Neuron (in vitro differentiated cells): ENCODE data around the gene SLC4A4.

ENCODE experiments used
- H2AFZ ChIP-seq: one replicate; pipeline ENCODE4 v1.6.1; 2013; ENCODE audit warnings: low read depth, mild to moderate bottlenecking, inconsistent platforms, low read length, moderate library complexity
- H3K27me3 ChIP-seq: one replicate; pipeline ENCODE4 v1.6.1; 2013; ENCODE audit warnings: low read length; ENCODE audit not compliant: insufficient read depth
- H3K36me3 ChIP-seq: one replicate; pipeline ENCODE4 v1.6.1; 2013; ENCODE audit warnings: low read length; ENCODE audit not compliant: insufficient read depth
- H3K4me1 ChIP-seq: one replicate; pipeline ENCODE4 v1.6.1; 2013; ENCODE audit warnings: low read length; ENCODE audit not compliant: insufficient read depth
- H3K4me3 ChIP-seq: 2 replicates; pipeline ENCODE4 v1.5.1; 2013; ENCODE audit warnings: mild to moderate bottlenecking, low read length, moderate library complexity
- H3K9me3 ChIP-seq: one replicate; pipeline ENCODE4 v1.6.1; 2013; ENCODE audit warnings: low read length

SLC4A4 gene

DNA sequence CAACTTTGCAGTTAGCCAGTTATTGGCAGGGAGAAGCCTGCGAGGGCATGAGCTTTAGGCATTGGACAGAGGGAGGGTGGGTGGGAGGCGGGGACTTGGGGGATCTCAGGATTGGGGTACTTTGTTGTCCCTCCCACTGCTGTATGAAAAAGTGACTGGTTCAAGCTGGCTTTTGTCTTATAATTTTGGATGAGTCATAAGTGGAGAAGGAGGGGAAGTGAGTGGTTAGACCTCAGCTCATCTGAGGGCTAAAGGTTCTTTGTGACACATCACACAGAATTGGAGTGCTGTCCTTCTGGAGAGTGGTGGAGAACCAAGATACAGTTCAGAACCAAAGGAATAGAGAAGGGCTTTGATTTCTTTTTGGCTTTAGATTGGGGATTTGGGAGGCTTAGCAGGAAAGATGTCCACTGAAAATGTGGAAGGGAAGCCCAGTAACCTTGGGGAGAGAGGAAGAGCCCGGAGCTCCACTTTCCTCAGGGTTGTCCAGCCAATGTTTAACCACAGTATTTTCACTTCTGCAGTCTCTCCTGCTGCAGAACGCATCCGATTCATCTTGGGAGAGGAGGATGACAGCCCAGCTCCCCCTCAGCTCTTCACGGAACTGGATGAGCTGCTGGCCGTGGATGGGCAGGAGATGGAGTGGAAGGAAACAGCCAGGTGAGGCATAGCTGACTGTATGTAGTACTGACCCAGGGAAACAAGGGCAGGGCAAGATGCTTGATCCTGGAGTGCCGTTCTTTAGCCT lies at the start of gene SLC4A4:
SLC4A4 (plus strand) TSS at position 175 of the 748 bp plus-strand sequence.
- Histone ChIP-seq H3K4me3 (no peak within 1 kb of the TSS), H3K36me3 (no peaks in the 10 kb centered on the region), H3K27me3 (no peaks in the 10 kb centered on the region), H3K4me1 (no peaks in the 10 kb centered on the region), H3K9me3 (no peaks in the 10 kb centered on the region), H2AFZ (no peak within 1 kb of the TSS)

GRCh38 chr4:71290074-71290473 lies 48.7 kb upstream of the SLC4A4 start:
- no peak overlapping the region for H3K4me3 ChIP-seq
- H3K27me3 ChIP-seq, result no peaks in the 10 kb centered on the region
- H3K4me1 ChIP-seq, result no peaks in the 10 kb centered on the region
- no peak overlapping the region for H2AFZ ChIP-seq
- H3K9me3 ChIP-seq, result no peaks in the 10 kb centered on the region
- no peaks in the 10 kb centered on the region for H3K36me3 ChIP-seq

GRCh38 chr4:71290476-71290875 lies 48.3 kb upstream of the SLC4A4 start:
- Histone ChIP-seq H3K36me3 (no peaks in the 10 kb centered on the region), H3K9me3 (no peaks in the 10 kb centered on the region), H3K4me1 (no peaks in the 10 kb centered on the region), H3K4me3 (no peak overlapping the region), H3K27me3 (no peaks in the 10 kb centered on the region), H2AFZ (no peak overlapping the region)

DNA sequence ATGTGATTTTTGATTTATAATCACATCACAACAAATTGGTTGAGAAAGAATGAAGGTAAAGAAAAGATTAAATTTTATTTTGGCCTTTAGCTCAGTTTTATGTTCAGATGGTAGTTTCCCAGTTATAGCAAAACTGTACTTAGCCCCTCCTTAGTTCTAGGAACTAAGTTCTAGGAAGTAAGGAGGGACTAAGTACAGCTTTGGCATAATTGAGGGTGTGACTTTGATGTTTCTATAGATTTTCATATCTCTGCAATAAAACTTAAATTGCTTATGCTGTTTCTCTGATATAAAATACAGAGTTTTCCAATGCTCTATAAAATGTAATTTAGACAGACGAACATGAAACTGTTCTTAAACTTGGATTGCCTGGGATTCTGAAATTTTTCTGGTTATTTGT lies 46.6 kb upstream of the SLC4A4 start:
- Histone ChIP-seq H3K27me3 (no peaks in the 10 kb centered on the region), H2AFZ (no peak overlapping the region), H3K36me3 (no peaks in the 10 kb centered on the region), H3K9me3 (no peaks in the 10 kb centered on the region), H3K4me3 (no peak overlapping the region), H3K4me1 (no peaks in the 10 kb centered on the region)

DNA sequence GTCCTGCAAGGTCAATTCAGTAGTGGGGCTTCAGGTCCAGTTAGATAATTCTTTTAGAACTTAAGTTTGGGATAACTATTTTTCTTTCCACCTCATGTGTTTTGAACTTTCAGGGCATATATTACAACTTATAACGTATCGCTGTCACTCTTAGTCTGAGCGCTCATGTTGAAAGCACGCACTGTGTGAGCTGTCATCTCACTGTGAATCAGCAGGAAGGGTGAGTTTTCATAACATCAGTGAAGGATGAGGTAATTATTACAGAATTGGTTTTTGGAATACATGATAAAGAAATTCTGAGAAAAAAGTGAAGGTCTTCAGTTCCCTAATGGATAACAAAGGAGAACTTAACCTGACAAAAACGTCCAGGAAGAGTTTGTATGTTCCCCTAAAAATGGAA lies 45.1 kb upstream of the SLC4A4 start:
- H3K27me3 ChIP-seq, result no peaks in the 10 kb centered on the region
- no peaks in the 10 kb centered on the region for H3K4me1 ChIP-seq
- no peaks in the 10 kb centered on the region for H3K36me3 ChIP-seq
- H3K9me3 ChIP-seq, result no peaks in the 10 kb centered on the region
- H3K4me3 ChIP-seq, result no peak overlapping the region
- H2AFZ ChIP-seq, result no peak overlapping the region

DNA sequence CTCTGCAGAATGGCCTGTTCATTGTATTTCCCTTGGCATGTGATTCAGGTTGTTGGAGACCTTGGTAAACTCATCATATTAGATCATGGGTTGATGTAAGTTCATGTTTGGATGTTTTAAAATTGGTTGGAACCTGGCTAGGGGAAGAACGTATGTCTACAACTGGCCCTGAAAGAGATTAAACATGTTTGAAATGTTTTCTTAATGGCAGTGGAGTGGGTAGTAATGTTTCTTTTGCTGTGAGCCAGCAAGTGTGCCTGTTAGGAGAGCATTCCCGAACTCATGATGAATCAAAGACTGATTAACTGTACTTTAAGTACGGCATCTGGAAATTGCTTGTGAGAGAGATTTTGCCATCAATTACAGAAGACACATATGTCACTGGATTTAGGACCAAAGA lies 44.5 kb upstream of the SLC4A4 start:
- Histone ChIP-seq H3K27me3 (no peaks in the 10 kb centered on the region), H3K4me1 (no peaks in the 10 kb centered on the region)

GRCh38 chr4:71296945-71297344 lies 41.9 kb upstream of the SLC4A4 start:
- Histone ChIP-seq H3K4me3 (no peak overlapping the region), H3K27me3 (no peaks in the 10 kb centered on the region), H3K4me1 (no peaks in the 10 kb centered on the region), H2AFZ (no peak overlapping the region), H3K9me3 (no peaks in the 10 kb centered on the region), H3K36me3 (no peaks in the 10 kb centered on the region)

More for the DNA sequence above, 44.5 kb upstream of the SLC4A4 start:
- Histone ChIP-seq H3K9me3 (no peaks in the 10 kb centered on the region), H3K4me3 (no peak overlapping the region), H2AFZ (no peak overlapping the region), H3K36me3 (no peaks in the 10 kb centered on the region)

GRCh38 chr4:71300362-71300761 lies 38.5 kb upstream of the SLC4A4 start:
- no peaks in the 10 kb centered on the region for H3K27me3 ChIP-seq
- no peaks in the 10 kb centered on the region for H3K9me3 ChIP-seq
- no peak overlapping the region for H3K4me3 ChIP-seq
- H3K36me3 ChIP-seq, result no peaks in the 10 kb centered on the region
- H2AFZ ChIP-seq, result no peak overlapping the region
- H3K4me1 ChIP-seq, result peaks cover 8% of the 10 kb centered on the region

DNA sequence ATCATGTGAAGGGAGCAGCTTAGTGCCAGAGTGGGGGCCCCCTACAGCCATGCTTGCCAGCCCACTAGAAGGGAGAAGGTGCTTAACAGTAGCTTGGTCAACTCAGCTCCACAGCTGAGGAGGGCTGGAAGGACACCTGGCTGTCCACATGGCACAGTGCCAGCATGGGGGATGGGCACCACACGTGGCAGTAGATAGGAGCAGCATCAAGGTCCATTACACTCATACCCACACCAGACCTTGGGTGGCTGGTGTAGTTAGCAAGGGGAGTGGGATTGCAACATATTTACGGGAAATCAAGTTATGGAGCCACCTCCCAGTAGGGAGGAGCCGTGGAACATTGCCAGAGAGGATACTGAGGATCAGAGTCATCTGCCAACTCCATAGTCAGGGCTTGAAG lies 37.9 kb upstream of the SLC4A4 start:
- Histone ChIP-seq H3K9me3 (no peaks in the 10 kb centered on the region), H3K4me3 (no peak overlapping the region), H3K4me1 (peaks cover 8% of the 10 kb centered on the region), H2AFZ (no peak overlapping the region), H3K36me3 (no peaks in the 10 kb centered on the region), H3K27me3 (no peaks in the 10 kb centered on the region)

DNA sequence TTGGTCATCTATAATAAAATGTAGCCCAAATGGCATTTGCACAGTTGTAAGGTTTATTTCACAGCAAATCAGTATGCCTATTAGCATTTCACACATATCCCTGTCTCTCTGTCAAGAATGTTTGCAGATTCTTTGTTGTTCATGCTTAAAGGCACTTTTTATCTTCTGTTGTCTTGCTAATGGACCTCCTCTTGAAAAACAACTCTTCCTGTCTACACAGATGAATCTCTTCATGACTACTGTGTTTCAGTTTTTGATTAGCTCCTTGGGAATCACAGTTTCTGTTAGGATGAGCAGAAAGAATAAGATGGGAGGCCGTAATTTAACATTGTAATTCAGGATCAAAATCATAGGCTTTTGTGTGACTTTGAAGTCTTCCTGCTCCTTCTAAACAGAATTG lies 35.5 kb upstream of the SLC4A4 start:
- Histone ChIP-seq H3K4me1 (peaks cover 8% of the 10 kb centered on the region), H3K36me3 (no peaks in the 10 kb centered on the region), H2AFZ (no peak overlapping the region), H3K4me3 (no peak overlapping the region), H3K9me3 (no peaks in the 10 kb centered on the region), H3K27me3 (no peaks in the 10 kb centered on the region)

DNA sequence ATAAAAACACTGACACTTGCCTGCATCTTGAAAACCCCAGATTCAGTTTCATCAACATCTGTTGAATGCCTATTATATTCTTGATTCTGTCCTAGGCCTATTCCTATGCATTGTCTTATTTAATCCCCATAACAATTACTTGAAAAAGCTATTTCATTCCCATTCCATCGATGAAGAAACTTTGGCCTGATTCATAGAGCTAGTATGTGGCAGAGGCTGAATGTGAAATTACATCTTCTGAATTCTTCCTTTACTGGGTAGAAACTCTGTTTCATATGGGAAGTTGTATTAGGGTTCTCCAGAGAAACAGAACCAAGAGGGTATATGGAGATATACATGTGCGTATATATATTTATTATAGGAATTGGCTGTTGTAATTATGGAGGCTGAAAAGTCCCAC lies 35.0 kb upstream of the SLC4A4 start:
- Histone ChIP-seq H3K36me3 (no peaks in the 10 kb centered on the region), H3K4me3 (no peak overlapping the region), H3K9me3 (no peaks in the 10 kb centered on the region), H2AFZ (peak overlapping the region; percentile 12), H3K4me1 (peaks cover 8% of the 10 kb centered on the region), H3K27me3 (no peaks in the 10 kb centered on the region)

DNA sequence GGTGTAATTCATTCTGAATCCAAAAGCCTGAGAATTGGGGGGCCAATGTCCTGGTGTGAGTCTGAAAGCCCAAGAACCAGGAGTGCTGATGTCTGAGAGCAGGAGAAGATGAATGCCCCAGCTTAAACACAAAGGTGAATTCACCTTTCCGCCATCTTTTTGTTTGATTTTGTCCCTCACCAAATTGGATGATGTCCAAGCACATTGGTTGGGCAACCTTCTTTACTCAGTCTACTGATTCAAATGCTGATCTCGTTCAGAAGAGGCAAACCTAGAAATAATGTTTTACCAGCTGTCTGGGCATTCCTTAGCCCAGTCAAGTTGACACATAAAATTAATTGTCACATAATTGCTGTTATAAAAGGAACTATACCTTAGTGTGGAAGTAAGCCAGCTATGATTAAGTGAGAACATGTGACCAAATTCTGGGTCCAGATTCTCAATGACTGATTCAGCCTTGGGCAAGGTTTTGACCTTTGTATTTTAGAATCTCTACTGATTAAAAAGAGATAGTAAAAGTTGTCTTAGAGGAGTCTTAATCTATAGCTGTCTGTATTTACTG lies 34.5 kb upstream of the SLC4A4 start:
- Histone ChIP-seq H2AFZ (no peak overlapping the region), H3K9me3 (no peaks in the 10 kb centered on the region), H3K27me3 (no peaks in the 10 kb centered on the region), H3K4me3 (no peak overlapping the region), H3K36me3 (no peaks in the 10 kb centered on the region), H3K4me1 (peaks cover 8% of the 10 kb centered on the region)

DNA sequence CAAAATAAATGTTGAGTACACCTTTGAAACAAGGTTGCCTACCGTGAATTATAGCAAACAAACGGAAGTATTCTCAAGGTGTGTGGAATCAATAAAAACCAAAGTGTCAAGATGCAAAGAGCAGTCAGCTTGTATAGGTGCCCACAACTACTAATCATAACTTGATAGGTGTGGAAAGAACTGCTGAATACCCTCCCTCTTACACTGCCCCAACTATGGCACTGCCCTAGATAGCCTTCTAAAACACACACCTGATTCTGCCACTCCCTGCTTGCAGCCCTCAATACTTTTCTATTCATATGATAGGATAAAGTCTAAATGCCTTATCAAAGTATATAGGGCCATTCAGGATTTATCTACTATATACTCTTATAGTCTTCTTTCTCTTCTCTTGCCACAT lies 31.1 kb upstream of the SLC4A4 start:
- Histone ChIP-seq H3K9me3 (no peaks in the 10 kb centered on the region), H3K4me3 (no peak overlapping the region), H3K4me1 (peaks cover 8% of the 10 kb centered on the region), H2AFZ (no peak overlapping the region), H3K36me3 (no peaks in the 10 kb centered on the region), H3K27me3 (no peaks in the 10 kb centered on the region)

- no peaks in the 10 kb centered on the region for H3K4me1 ChIP-seq
- no peaks in the 10 kb centered on the region for H3K36me3 ChIP-seq
- no peak overlapping the region for H3K4me3 ChIP-seq
- H3K9me3 ChIP-seq, result no peaks in the 10 kb centered on the region
- H3K27me3 ChIP-seq, result no peaks in the 10 kb centered on the region
- no peak overlapping the region for H2AFZ ChIP-seq
Measured at GRCh38 chr4:71322425-71322824, 16.4 kb upstream of the SLC4A4 start.
